GM19239 (cell line): ENCODE data around the gene POGLUT2.

Experiments used
- DNase-seq: peaks from one replicate; pipeline ENCODE4 v3.0.0; 2011; ENCODE audit warnings: low spot score; ENCODE audit not compliant: insufficient read length
- FAIRE-seq: peaks from 2 replicates; lab custom pipeline; 2011; peaks lifted over from hg19 to GRCh38; lab: Jason Lieb, UNC

The POGLUT2 gene

DNA sequence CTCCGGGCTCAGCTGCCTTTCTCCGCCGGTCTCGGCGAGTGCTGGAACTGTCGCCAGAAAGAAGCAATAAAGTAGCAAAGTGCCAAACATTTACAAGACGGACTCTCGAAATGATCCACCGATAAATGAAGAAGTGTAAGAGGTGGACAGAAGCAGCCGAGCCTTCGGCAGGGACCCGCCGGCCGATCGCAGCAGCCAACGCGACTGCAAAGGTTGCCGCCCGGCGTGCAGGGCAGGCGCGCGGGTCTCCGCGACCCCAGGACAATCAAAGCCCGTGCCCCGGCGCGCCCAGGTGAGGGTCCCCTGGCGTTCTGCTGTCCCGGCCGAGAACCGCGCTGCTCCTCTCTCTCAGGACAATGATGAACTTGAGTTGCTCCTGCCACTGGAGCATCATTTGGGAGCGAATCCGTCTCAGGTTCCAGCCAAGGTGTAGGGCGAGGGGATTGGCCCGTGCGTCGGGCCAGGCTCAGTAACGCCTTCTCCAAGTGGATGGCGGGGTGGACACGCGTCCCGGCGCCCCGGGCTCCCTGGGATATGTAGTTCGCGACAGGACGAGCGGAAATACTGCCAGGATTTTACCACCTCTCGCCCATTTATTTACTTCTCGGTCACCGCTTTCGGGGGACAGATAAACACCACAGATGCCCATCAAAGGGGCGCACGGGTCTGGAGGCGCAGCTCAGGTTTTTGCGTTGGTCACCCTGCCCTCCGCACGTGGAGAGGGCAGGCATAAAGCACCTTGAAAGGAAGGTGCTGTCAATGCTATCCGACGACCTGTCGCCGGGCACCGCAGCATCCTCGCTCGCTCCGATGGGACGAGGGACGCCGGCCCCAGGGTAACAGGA is at the start of gene POGLUT2, which contains the start of gene BIVM:
Gene POGLUT2 (minus strand): TSS at position 396 of the 845 bp plus-strand sequence. CDS start 306 bp downstream, at position 90.
Gene BIVM (plus strand): TSS at position 539 of the 845 bp plus-strand sequence. CDS start 8,149 bp downstream, outside the sequence.
- peak; percentile 96 for FAIRE-seq

GRCh38 chr13:102847272-102848234 is 48.8 kb upstream of the POGLUT2 start:
- no peak for DNase-seq
- FAIRE-seq = peak; percentile 68

More for the DNA sequence above, at the start of gene POGLUT2, which contains the start of gene BIVM:
- DNase-seq = peak; percentile 87

GRCh38 chr13:102846261-102847015 is 47.7 kb upstream of the POGLUT2 start:
- no peak for FAIRE-seq
- DNase-seq = no peak

DNA sequence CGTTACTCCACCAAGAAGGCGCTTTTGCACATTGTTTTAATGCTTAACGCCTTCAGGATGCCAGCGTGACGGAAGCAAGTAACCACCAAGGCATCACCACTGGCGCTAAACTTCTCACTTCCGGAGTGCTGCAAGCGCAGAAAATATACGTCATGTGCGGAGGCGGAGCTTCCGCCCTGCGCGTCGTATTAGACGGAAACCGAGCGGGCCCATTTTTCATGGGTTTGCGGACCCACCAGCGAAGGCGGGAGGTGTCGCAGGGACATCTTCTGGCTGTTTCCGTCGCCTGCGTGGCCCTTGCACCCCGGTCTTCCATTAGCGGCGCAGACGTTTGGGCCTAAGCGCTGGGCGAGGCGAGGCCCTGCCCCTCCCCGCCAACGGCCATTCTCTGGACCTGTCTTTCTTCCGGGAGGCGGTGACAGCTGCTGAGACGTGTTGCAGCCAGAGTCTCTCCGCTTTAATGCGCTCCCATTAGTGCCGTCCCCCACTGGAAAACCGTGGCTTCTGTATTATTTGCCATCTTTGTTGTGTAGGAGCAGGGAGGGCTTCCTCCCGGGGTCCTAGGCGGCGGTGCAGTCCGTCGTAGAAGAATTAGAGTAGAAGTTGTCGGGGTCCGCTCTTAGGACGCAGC is 47.0 kb upstream of the POGLUT2 start, which contains the start of gene ERCC5:
Gene ERCC5 (plus strand): TSS at position 403 of the 631 bp plus-strand sequence. CDS start 235 bp downstream, outside the sequence.
- FAIRE-seq = peak; percentile 99
- DNase-seq = peak; percentile 36

- DNase-seq = no peak
- no peak for FAIRE-seq
Measured at GRCh38 chr13:102845289-102845629, 46.5 kb upstream of the POGLUT2 start.

GRCh38 chr13:102839462-102839861 is 40.7 kb upstream of the POGLUT2 start:
- FAIRE-seq = no peak
- DNase-seq = no peak

DNA sequence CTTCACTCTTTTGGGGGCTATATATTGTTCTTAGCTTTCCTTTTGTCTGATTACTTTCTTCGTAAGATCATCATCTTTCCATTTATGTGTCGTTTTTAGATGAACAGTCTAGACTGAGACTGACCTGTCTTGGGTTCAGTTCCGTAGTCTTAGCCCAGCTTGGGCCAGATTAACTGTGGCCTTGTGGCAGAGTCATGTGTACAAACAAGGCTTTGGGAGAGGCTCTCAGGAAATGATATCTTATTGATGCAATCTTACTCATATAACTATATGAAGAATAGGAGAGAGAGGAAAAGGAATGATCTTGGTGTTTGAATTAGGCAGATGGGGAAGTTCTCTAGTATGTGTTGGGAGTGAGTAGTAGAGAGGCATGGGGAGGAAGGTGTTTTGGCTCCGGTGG is 40.2 kb upstream of the POGLUT2 start:
- no peak for FAIRE-seq
- no peak for DNase-seq

DNA sequence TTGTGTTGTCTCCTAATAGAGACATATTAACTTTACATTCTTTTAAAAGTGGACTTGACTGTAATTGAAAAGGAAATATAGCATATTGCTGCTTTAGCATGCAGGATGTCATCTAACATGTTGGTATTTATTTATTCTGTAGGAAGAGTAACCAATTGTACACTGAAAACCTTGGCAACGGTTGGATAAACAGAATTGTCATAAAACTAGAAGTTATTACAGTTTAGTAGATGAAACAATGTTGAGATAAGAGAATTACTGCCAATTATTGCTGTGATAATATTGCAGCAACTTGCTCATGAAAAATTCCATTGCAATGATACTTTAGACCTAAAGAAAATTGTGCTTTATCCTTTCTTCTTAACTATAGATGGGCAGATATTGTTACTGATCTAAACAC is 39.5 kb upstream of the POGLUT2 start:
- no peak for FAIRE-seq
- DNase-seq = no peak

DNA sequence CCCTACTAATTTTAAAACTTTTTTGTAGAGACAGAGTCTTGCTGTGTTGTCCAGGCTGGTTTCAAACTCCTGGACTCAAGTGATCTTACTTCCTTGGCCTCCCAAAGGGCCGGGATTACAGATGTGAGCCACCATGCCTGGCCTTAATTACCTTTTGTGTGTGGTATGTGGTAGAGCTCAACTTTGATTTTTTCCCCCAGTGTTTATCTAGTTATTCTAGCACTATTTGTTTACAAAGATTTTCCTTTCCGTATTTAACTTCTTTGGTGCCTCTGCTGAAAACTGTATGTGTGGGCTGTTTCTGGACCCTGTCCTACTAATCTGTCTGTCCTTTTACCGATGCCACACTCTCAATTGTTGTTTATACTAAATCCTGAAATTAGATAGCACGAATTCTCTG is 37.7 kb upstream of the POGLUT2 start:
- DNase-seq (no peak), FAIRE-seq (no peak)

GRCh38 chr13:102830646-102831045 is 31.9 kb upstream of the POGLUT2 start:
- no peak for FAIRE-seq
- no peak for DNase-seq

DNA sequence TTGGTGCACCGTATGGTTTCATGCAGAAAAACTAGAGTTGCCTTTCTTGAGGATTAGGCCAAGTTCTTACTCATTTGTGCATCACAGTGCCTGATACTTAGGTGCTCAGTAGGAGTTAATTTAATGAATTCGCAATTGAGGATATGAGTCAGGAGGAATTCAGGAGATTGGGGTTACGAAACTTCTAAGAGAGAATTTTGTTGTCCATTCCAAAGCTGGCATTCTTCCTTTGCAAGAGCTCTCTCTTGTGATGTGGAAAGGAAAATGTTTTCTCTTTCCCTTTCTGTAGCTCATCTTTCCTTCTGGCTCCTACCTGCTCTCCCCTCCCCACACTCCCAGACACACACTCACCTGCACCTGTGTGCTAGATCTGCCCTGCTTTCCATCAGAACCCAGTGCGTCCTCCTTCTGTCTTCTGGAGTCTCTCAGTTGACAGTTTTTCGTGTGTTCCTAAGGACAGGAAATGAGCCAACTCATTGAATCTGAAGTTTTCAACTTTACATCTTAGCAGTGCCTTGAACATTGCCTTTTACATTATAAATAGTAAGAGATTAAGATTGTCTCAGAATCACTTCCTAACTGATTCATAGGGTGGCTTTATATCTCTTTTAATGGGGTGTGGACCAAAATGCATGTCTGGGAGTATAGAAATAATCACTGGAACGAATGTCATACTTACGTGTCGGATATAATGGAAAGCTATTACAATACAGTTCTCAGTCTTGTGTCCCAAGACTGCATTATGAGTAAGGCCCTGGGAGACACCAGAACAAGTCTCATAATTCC is 27.3 kb upstream of the POGLUT2 start:
- no peak for DNase-seq
- no peak for FAIRE-seq

DNA sequence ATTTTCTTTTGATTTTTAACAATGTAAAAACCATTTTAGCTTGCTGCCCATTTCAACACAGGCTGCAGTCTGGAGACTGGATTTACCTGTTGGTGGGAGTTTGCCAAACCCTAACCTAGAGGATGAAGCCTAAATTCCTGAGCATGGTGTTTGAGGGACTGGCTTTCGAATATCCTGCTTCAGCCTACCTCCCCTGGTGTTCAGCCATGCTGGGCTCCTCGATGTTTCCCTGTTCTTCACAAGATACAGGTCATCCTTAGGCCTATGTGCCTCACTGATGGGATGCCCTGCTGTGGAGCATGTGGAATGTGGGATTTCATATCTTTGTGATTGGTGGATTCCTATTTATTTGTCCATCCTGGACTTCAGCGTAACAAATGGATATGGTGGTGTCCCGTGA is 26.6 kb upstream of the POGLUT2 start:
- DNase-seq = no peak
- FAIRE-seq = no peak

GRCh38 chr13:102817907-102818306 is 19.1 kb upstream of the POGLUT2 start:
- FAIRE-seq (peak; percentile 80), DNase-seq (no peak)

GRCh38 chr13:102817241-102817640 is 18.5 kb upstream of the POGLUT2 start:
- DNase-seq (no peak), FAIRE-seq (no peak)

- DNase-seq = no peak
Measured at GRCh38 chr13:102816708-102817107, 17.9 kb upstream of the POGLUT2 start.

DNA sequence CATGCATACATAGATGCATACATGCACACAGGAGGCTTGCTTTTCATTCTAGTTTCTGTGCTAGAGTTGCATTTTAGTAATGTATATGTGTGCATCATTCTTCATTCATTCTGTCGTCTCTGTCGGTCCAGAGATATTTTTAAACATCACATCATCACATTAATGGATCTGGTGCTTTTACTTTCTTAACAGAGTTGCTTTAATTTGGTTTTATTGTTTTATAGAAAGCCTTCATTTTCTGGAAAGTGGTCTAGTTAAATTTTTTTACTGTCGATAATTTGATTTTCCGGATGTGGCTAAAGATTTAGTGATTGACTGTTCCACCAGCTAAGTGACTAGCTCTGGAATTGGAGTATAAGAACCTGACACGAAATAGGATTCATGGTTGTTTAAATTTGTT is 17.0 kb upstream of the POGLUT2 start:
- no peak for DNase-seq
- FAIRE-seq = no peak

More at GRCh38 chr13:102816708-102817107, 17.9 kb upstream of the POGLUT2 start:
- FAIRE-seq = no peak

DNA sequence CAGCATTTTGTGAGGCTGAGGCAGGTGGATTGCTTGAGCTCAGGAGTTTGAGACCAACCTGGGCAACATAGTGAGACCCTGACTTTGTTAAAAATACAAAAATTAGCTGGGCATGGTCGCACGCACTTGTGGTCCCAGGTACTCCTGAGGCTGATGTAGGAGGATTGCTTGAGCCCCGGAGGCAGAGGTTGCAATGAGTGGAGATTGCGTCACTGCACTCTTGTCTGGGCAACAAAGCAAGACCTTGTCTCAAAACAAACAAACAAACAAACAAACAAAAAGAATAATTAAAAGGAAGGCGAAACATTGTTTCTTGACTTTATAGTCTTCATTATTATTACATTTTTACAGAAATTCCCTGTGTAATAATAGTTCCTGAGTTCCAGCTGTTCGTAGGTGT is 16.0 kb upstream of the POGLUT2 start:
- no peak for DNase-seq
- no peak for FAIRE-seq

- DNase-seq (no peak), FAIRE-seq (no peak)
Measured at GRCh38 chr13:102814025-102814607, 15.3 kb upstream of the POGLUT2 start.
